SK-N-SH treated with all-trans-retinoic acid at 6 μM for 48 hours (cell line): ENCODE results near the gene IQSEC3.

ENCODE experiments used
- ATAC-seq: fragments of 200-7000 bp; cut with Tn5 transposase; 3 replicates; pipeline ENCODE4 v1.9.1; 2020; ENCODE audit warnings: mild to moderate bottlenecking, moderate library complexity
- CREB5 ChIP-seq: fragments of 250-450 bp; sonication (Bioruptor Pico); IDR thresholded peaks from 2 replicates; pipeline ENCODE4 v1.5.1; 2020; ENCODE audit warnings: low read depth, mild to moderate bottlenecking, moderate library complexity
- CSDC2 ChIP-seq: fragments of 250-450 bp; sonication (Bioruptor Pico); IDR thresholded peaks from 2 replicates; pipeline ENCODE4 v1.5.0; 2020; ENCODE audit warnings: mild to moderate bottlenecking, moderate library complexity
- CSRNP3 ChIP-seq: fragments of 250-450 bp; sonication (Bioruptor Pico); IDR thresholded peaks from 2 replicates; pipeline ENCODE4 v1.5.1; 2021; ENCODE audit warnings: mild to moderate bottlenecking, moderate library complexity
- ESRRG ChIP-seq: fragments of 250-450 bp; sonication (Bioruptor Pico); IDR thresholded peaks from 2 replicates; pipeline ENCODE4 v1.6.1; 2021; ENCODE audit warnings: mild to moderate bottlenecking
- GLIS3 ChIP-seq: fragments of 250-450 bp; sonication (Bioruptor Pico); IDR thresholded peaks from 2 replicates; pipeline ENCODE4 v1.5.0; 2020; ENCODE audit warnings: mild to moderate bottlenecking, moderate library complexity
- ISL1 ChIP-seq: fragments of 250-450 bp; sonication (Bioruptor Pico); IDR thresholded peaks from 2 replicates; pipeline ENCODE4 v2.1.2; 2022; ENCODE audit warnings: mild to moderate bottlenecking, moderate library complexity
- OSR1 ChIP-seq: fragments of 250-450 bp; sonication (Bioruptor Pico); IDR thresholded peaks from 2 replicates; pipeline ENCODE4 v1.8.0; 2022; ENCODE audit warnings: moderate library complexity, mild to moderate bottlenecking, inconsistent platforms
- PATZ1 ChIP-seq: fragments of 250-450 bp; sonication (Bioruptor Pico); IDR thresholded peaks from 2 replicates; pipeline ENCODE4 v1.8.0; 2020; ENCODE audit warnings: mild to moderate bottlenecking, moderate library complexity, borderline replicate concordance
- POU6F1 ChIP-seq: fragments of 250-450 bp; sonication (Bioruptor Pico); IDR thresholded peaks from 2 replicates; pipeline ENCODE4 v1.8.0; 2021; ENCODE audit warnings: low read depth, mild to moderate bottlenecking, moderate library complexity, borderline replicate concordance
- PPARA ChIP-seq: fragments of 250-450 bp; sonication (Bioruptor Pico); IDR thresholded peaks from 2 replicates; pipeline ENCODE4 v1.5.0; 2020; ENCODE audit warnings: mild to moderate bottlenecking, borderline replicate concordance
- RARB ChIP-seq: fragments of 250-450 bp; sonication (Bioruptor Pico); IDR thresholded peaks from 2 replicates; pipeline ENCODE4 v1.8.0; 2021; ENCODE audit warnings: mild to moderate bottlenecking, moderate library complexity
- SNAI2 ChIP-seq: fragments of 250-450 bp; sonication (Bioruptor Pico); IDR thresholded peaks from 2 replicates; pipeline ENCODE4 v1.5.0; 2020; ENCODE audit warnings: mild to moderate bottlenecking, moderate library complexity
- TOX ChIP-seq: fragments of 250-450 bp; sonication (Bioruptor Pico); IDR thresholded peaks from 2 replicates; pipeline ENCODE4 v1.8.0; 2021; ENCODE audit warnings: mild to moderate bottlenecking, moderate library complexity, borderline replicate concordance
- TSHZ2 ChIP-seq: fragments of 250-450 bp; sonication (Bioruptor Pico); IDR thresholded peaks from 2 replicates; pipeline ENCODE4 v1.5.0; 2020; ENCODE audit warnings: mild to moderate bottlenecking, moderate library complexity
- ZC3H10 ChIP-seq: fragments of 250-450 bp; sonication (Bioruptor Pico); IDR thresholded peaks from 2 replicates; pipeline ENCODE4 v1.5.1; 2021; ENCODE audit warnings: mild to moderate bottlenecking, moderate library complexity
- ZFP3 ChIP-seq: fragments of 250-450 bp; sonication (Bioruptor Pico); IDR thresholded peaks from 2 replicates; pipeline ENCODE4 v1.5.0; 2020; ENCODE audit warnings: mild to moderate bottlenecking, moderate library complexity
- ZFP30 ChIP-seq: fragments of 450-650 bp; formaldehyde crosslinking; IDR thresholded peaks from 2 replicates; pipeline ENCODE4 v1.5.0; 2022; ENCODE audit warnings: mild to moderate bottlenecking, moderate library complexity
- ZNF565 ChIP-seq: fragments of 450-650 bp; formaldehyde crosslinking; conservative IDR thresholded peaks from 2 replicates; pipeline ENCODE4 v1.5.0; 2020; ENCODE audit warnings: low read depth, mild to moderate bottlenecking, moderate library complexity
- ZNF70 ChIP-seq: fragments of 450-650 bp; formaldehyde crosslinking; IDR thresholded peaks from 2 replicates; pipeline ENCODE4 v1.5.0; 2020; ENCODE audit warnings: mild to moderate bottlenecking, moderate library complexity

IQSEC3 gene

GRCh38 chr12:203462-204260 is 137.1 kb downstream of the IQSEC3 start (continued):
- no peak for TF ChIP-seq SNAI2 (CRISPR knock-in tag)
- TF ChIP-seq TSHZ2 (CRISPR knock-in tag): no peak

GRCh38 chr12:204261-204678 is 137.7 kb downstream of the IQSEC3 start:
- ATAC-seq: no peak
- TF ChIP-seq RARB (CRISPR knock-in tag): no peak
- TF ChIP-seq, all 23 proteins: peak for 0

GRCh38 chr12:205026-205425 is 138.5 kb downstream of the IQSEC3 start:
- ATAC-seq: no peak
- TF ChIP-seq CSRNP3 (CRISPR knock-in tag) (no peak), ESRRG (CRISPR knock-in tag) (no peak), ZC3H10 (CRISPR knock-in tag) (no peak), PPARA (no peak), ISL1 (CRISPR knock-in tag) (no peak), ZNF70 (no peak), TOX (CRISPR knock-in tag) (no peak), CSDC2 (CRISPR knock-in tag) (no peak), SNAI2 (CRISPR knock-in tag) (no peak), GLIS3 (CRISPR knock-in tag) (no peak), OSR1 (CRISPR knock-in tag) (no peak), POU6F1 (CRISPR knock-in tag) (no peak), ZFP3 (CRISPR knock-in tag) (no peak), ZNF565 (CRISPR knock-in tag) (no peak), CREB5 (CRISPR knock-in tag) (no peak)

GRCh38 chr12:206746-207440 is 140.3 kb downstream of the IQSEC3 start:
- ATAC-seq: no peak
- no peak for TF ChIP-seq SNAI2 (CRISPR knock-in tag)
- no peak for TF ChIP-seq ISL1 (CRISPR knock-in tag)
- TF ChIP-seq ZNF565 (CRISPR knock-in tag): no peak
- no peak for TF ChIP-seq ZFP30 (CRISPR knock-in tag)
- no peak for TF ChIP-seq CSRNP3 (CRISPR knock-in tag)
- TF ChIP-seq PATZ1 (CRISPR knock-in tag): no peak
- no peak for TF ChIP-seq OSR1 (CRISPR knock-in tag)
- TF ChIP-seq RARB (CRISPR knock-in tag): no peak
- TF ChIP-seq ESRRG (CRISPR knock-in tag): no peak
- no peak for TF ChIP-seq ZNF70
